GM23338 (cell line): ENCODE data around the gene RXRA. TPM values are rescaled to one million over a fixed set of nuclear protein-coding genes. Genes with fewer than 3 reads are reported as not detected.

Experiments used
- ATAC-seq: fragments of 200-7000 bp; cut with Tn5 transposase; 3 replicates; pipeline ENCODE4 v1.9.1; 2020
- DNase-seq: peaks from one replicate; pipeline ENCODE4 v3.0.0-alpha.2; 2015; ENCODE audit warnings: low spot score
- H2AFZ ChIP-seq: fragments of 200-600 bp; sonication (generic); 2 replicates; pipeline ENCODE4 v1.8.0; 2016; ENCODE audit warnings: antibody characterized with exemption, mild to moderate bottlenecking, moderate library complexity
- H3F3A ChIP-seq: fragments of 200-600 bp; sonication (generic); replicated peaks from 2 replicates; pipeline ENCODE4 v1.8.0; 2017; ENCODE audit warnings: antibody characterized with exemption, mixed run types, low read depth
- H3K27ac ChIP-seq: fragments of 200-600 bp; sonication (generic); 2 replicates; pipeline ENCODE4 v1.6.1; 2016; ENCODE audit warnings: low read depth
- H3K27me3 ChIP-seq: fragments of 200-600 bp; sonication (generic); 2 replicates; pipeline ENCODE4 v1.8.0; 2016; ENCODE audit warnings: mild to moderate bottlenecking, mixed run types, moderate library complexity; ENCODE audit not compliant: insufficient read depth
- H3K36me3 ChIP-seq: fragments of 200-600 bp; sonication (generic); 2 replicates; pipeline ENCODE4 v1.8.0; 2016; ENCODE audit warnings: mild to moderate bottlenecking; ENCODE audit not compliant: insufficient read depth
- H3K4me1 ChIP-seq: fragments of 200-600 bp; sonication (generic); 2 replicates; pipeline ENCODE4 v1.8.0; 2016; ENCODE audit warnings: mild to moderate bottlenecking, moderate library complexity; ENCODE audit not compliant: insufficient read depth
- H3K4me2 ChIP-seq: fragments of 200-600 bp; sonication (generic); 2 replicates; pipeline ENCODE4 v1.7.1; 2017; ENCODE audit warnings: mixed run types
- H3K4me3 ChIP-seq: fragments of 200-600 bp; sonication (generic); 2 replicates; pipeline ENCODE4 v1.6.1; 2016; ENCODE audit warnings: mixed run types
- H3K79me2 ChIP-seq: fragments of 200-600 bp; sonication (generic); replicated peaks from 2 replicates; pipeline ENCODE4 v1.8.0; 2017; ENCODE audit warnings: mild to moderate bottlenecking; ENCODE audit not compliant: insufficient read depth
- H3K9me2 ChIP-seq: fragments of 200-600 bp; sonication (generic); 2 replicates; pipeline ENCODE4 v1.8.0; 2017; ENCODE audit not compliant: insufficient read depth
- H4K20me1 ChIP-seq: fragments of 200-600 bp; sonication (generic); replicated peaks from 2 replicates; pipeline ENCODE4 v1.8.0; 2017; ENCODE audit warnings: mild to moderate bottlenecking; ENCODE audit not compliant: insufficient read depth
- H3K27ac Mint-ChIP-seq: 2 replicates; pipeline ENCODE4 v1.8.0; 2020; ENCODE audit warnings: inconsistent platforms, mild to moderate bottlenecking, moderate library complexity, mixed read lengths
- H3K27me3 Mint-ChIP-seq: 3 replicates; pipeline ENCODE4 v1.8.0; 2022; ENCODE audit warnings: low read depth, mild to moderate bottlenecking, moderate library complexity, mixed read lengths, inconsistent platforms; ENCODE audit not compliant: insufficient read depth, poor library complexity
- H3K36me3 Mint-ChIP-seq: 3 replicates; pipeline ENCODE4 v1.8.0; 2021; ENCODE audit warnings: low read depth, mild to moderate bottlenecking, inconsistent platforms, moderate library complexity, mixed read lengths
- H3K4me1 Mint-ChIP-seq: 3 replicates; pipeline ENCODE4 v1.8.0; 2020; ENCODE audit warnings: mild to moderate bottlenecking, inconsistent platforms, mixed read lengths
- H3K4me3 Mint-ChIP-seq: 3 replicates; pipeline ENCODE4 v1.8.0; 2021; ENCODE audit warnings: moderate library complexity, mild to moderate bottlenecking, inconsistent platforms, mixed read lengths
- H3K9me3 Mint-ChIP-seq: 3 replicates; pipeline ENCODE4 v1.8.0; 2020; ENCODE audit warnings: moderate library complexity, mild to moderate bottlenecking, inconsistent platforms, mixed read lengths
- CREB1 ChIP-seq: fragments of 250-450 bp; sonication (Bioruptor Pico); IDR thresholded peaks from 2 replicates; pipeline ENCODE4 v1.5.0; 2020; ENCODE audit warnings: low read depth, mild to moderate bottlenecking, moderate library complexity
- ETS1 ChIP-seq: IDR thresholded peaks from 2 replicates; pipeline ENCODE4 v1.6.1; 2016; ENCODE audit warnings: antibody characterized with exemption
- EZH2 ChIP-seq: fragments of 200-600 bp; sonication (generic); IDR thresholded peaks from one replicate; pipeline ENCODE4 v1.8.0; 2017; ENCODE audit warnings: antibody characterized with exemption, mild to moderate bottlenecking, low read depth; ENCODE audit not compliant: unreplicated experiment
- EZH2phosphoT487 ChIP-seq: fragments of 200-600 bp; sonication (generic); IDR thresholded peaks from one replicate; pipeline ENCODE4 v1.8.1; 2018; ENCODE audit warnings: antibody characterized with exemption; ENCODE audit not compliant: unreplicated experiment
- JUNB ChIP-seq: IDR thresholded peaks from one replicate; pipeline ENCODE4 v1.6.1; 2016; ENCODE audit warnings: antibody characterized with exemption; ENCODE audit not compliant: unreplicated experiment
- POLR2AphosphoS5 ChIP-seq: IDR thresholded peaks from 2 replicates; pipeline ENCODE4 v1.6.1; 2016; ENCODE audit warnings: antibody characterized with exemption, low read depth
- REST ChIP-seq: IDR thresholded peaks from one replicate; pipeline ENCODE4 v1.6.1; 2018; ENCODE audit warnings: antibody characterized with exemption; ENCODE audit not compliant: unreplicated experiment
- ZNF114 ChIP-seq: fragments of 250-450 bp; sonication (Bioruptor Pico); IDR thresholded peaks from 2 replicates; pipeline ENCODE4 v1.5.0; 2020; ENCODE audit warnings: mild to moderate bottlenecking, moderate library complexity
- ZNF331 ChIP-seq: fragments of 250-450 bp; sonication (Bioruptor Pico); IDR thresholded peaks from 2 replicates; pipeline ENCODE4 v1.5.0; 2020; ENCODE audit warnings: low read depth, mild to moderate bottlenecking, moderate library complexity
- ZNF462 ChIP-seq: fragments of 250-450 bp; sonication (Bioruptor Pico); IDR thresholded peaks from 2 replicates; pipeline ENCODE4 v1.5.0; 2020; ENCODE audit warnings: mild to moderate bottlenecking, moderate library complexity
- polyA plus RNA-seq: library from polyadenylated mRNA; unstranded; fragments of >200 nt; fragmentation: Nextera tagmentation; extraction: Ambion mirVana; gene quantifications from 2 replicates; pipeline ENCODE4 v1.2.1, GENCODE V29; 2016
- total RNA-seq: library from RNA; depleted of rRNA; stranded (reverse); fragments of >200 nt; shearing (Covaris generic); gene quantifications from 2 replicates; pipeline ENCODE4 v1.2.3, GENCODE V29; 2014

RXRA gene
- total and polyA plus RNA-seq, 2 experiments from 2014 or later: 4.9 to 17.9 TPM

- Histone ChIP-seq H3K27me3 (no peaks in the 10 kb centered on the region), H3K9me2 (no peaks in the 10 kb centered on the region), H3K4me3 (no peak overlapping the region), H3K79me2 (peaks cover 54% of the 10 kb centered on the region), H4K20me1 (no peaks in the 10 kb centered on the region; the same call in 1 of the 2 replicates), H3K36me3 (no peaks in the 10 kb centered on the region), H3K4me2 (no peak overlapping the region), H3F3A (no peaks in the 10 kb centered on the region), H3K27ac (no peak overlapping the region), H3K4me1 (no peaks in the 10 kb centered on the region), H2AFZ (no peak overlapping the region)
- Mint-ChIP-seq H3K27ac (no peak overlapping the region), H3K36me3 (no peaks in the 10 kb centered on the region), H3K4me1 (peaks cover 11% of the 10 kb centered on the region), H3K9me3 (no peaks in the 10 kb centered on the region), H3K27me3 (peaks cover 7% of the 10 kb centered on the region), H3K4me3 (no peak overlapping the region)
- DNase-seq (no peak), ATAC-seq (no peak)
- no peak for TF ChIP-seq EZH2phosphoT487
Observed at GRCh38 chr9:134372581-134373267, 46.5 kb downstream of the RXRA start.

GRCh38 chr9:134373269-134373668 is 47.0 kb downstream of the RXRA start:
- H3K4me3 ChIP-seq: no peak overlapping the region
- peaks cover 50% of the 10 kb centered on the region for H3K79me2 ChIP-seq
- no peak overlapping the region for H3K4me2 ChIP-seq
- H3K27ac ChIP-seq: no peak overlapping the region
- H3F3A ChIP-seq: no peaks in the 10 kb centered on the region
- Mint-ChIP-seq H3K27me3 (peaks cover 7% of the 10 kb centered on the region), H3K36me3 (no peaks in the 10 kb centered on the region), H3K9me3 (no peaks in the 10 kb centered on the region), H3K4me3 (no peak overlapping the region), H3K4me1 (peaks cover 11% of the 10 kb centered on the region), H3K27ac (no peak overlapping the region)
- H3K27me3 ChIP-seq: no peaks in the 10 kb centered on the region
- no peak overlapping the region for H2AFZ ChIP-seq
- H3K36me3 ChIP-seq: no peaks in the 10 kb centered on the region
- DNase-seq (no peak), ATAC-seq (no peak)
- H3K9me2 ChIP-seq: no peaks in the 10 kb centered on the region
- no peaks in the 10 kb centered on the region for H3K4me1 ChIP-seq
- H4K20me1 ChIP-seq: no peaks in the 10 kb centered on the region; the same call in 1 of the 2 replicates
- no peak for TF ChIP-seq EZH2
- TF ChIP-seq ETS1: no peak
- TF ChIP-seq REST: no peak
- no peak for TF ChIP-seq JUNB
- TF ChIP-seq ZNF331: no peak
- TF ChIP-seq CREB1 (CRISPR knock-in tag): no peak
- TF ChIP-seq ZNF462 (CRISPR knock-in tag): no peak
- no peak for TF ChIP-seq ZNF114
- TF ChIP-seq POLR2AphosphoS5: no peak
- no peak for TF ChIP-seq EZH2phosphoT487
